ENCODE results near the gene TP53INP2.

DNA sequence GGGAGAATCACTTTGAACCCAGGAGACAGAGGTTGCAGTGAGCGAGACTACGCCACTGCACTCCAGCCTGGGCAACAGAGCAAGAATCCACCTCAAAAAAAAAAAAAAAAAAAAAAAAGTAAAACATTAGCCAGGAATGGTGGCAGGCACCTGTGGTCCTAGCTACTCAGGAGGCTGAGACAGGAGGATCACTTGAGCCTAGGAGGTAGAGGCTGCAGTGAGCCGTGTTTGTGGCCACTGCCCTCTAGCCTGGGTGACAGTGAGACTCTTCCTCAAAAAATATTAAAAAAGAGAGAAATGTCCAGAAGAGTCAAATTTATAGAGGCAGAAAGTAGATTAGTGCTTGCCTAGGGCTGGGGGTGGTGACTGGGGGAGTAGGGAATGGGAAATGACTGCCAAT is 20.5 kb upstream of the TP53INP2 start:
- TF ChIP-seq CTCF (IDR thresholded peaks at IDR 0.05) (no peak), POLR2A (IDR thresholded peaks at IDR 0.05) (no peak)
